Small intestine (tissue), 7 donors: ENCODE results near the gene GPA33. TPM values are rescaled to one million over a fixed set of nuclear protein-coding genes. Genes with fewer than 3 reads are reported as not detected.

Experiments used
- DNase-seq, 2 donors: peaks; one replicate each; pipeline versions ENCODE4 v3.0.0 to v3.0.0-alpha.2; 2013
- FAIRE-seq: peaks from 2 replicates; lab custom pipeline; 2012; peaks lifted over from hg19 to GRCh38; lab: Jason Lieb, UNC
- H3K27ac ChIP-seq, 3 donors: one replicate each; pipeline ENCODE4 v1.5.1; 2013; ENCODE audit warnings: low read length in 2 of 3, mild to moderate bottlenecking in 2 of 3, control low read depth in 1 of 3, inconsistent platforms in 1 of 3, low read depth in 1 of 3, moderate library complexity in 1 of 3
- H3K27me3 ChIP-seq, 3 donors: one replicate each; pipeline ENCODE4 v1.6.1; 2013; ENCODE audit warnings: low read length in 3 of 3, inconsistent platforms in 1 of 3; ENCODE audit not compliant: control insufficient read depth in 3 of 3, insufficient read depth in 3 of 3
- H3K36me3 ChIP-seq, 3 donors: one replicate each; pipeline ENCODE4 v1.6.1; 2013; ENCODE audit warnings: low read length in 3 of 3, inconsistent platforms in 1 of 3, low read depth in 1 of 3, mild to moderate bottlenecking in 1 of 3, moderate library complexity in 1 of 3; ENCODE audit not compliant: control insufficient read depth in 3 of 3, insufficient read depth in 2 of 3
- H3K4me1 ChIP-seq, 3 donors: one replicate each; pipeline ENCODE4 v1.6.1; 2013; ENCODE audit warnings: low read length in 2 of 3, inconsistent platforms in 1 of 3, low read depth in 1 of 3, mild to moderate bottlenecking in 1 of 3, moderate library complexity in 1 of 3; ENCODE audit not compliant: control insufficient read depth in 3 of 3, insufficient read depth in 2 of 3
- H3K4me3 ChIP-seq, 3 donors: one replicate each; pipeline ENCODE4 v1.5.1; 2013; ENCODE audit warnings: low read length in 3 of 3, control low read depth in 1 of 3, inconsistent platforms in 1 of 3, low read depth in 1 of 3, mild to moderate bottlenecking in 1 of 3, moderate library complexity in 1 of 3
- H3K9me3 ChIP-seq, 2 donors: one replicate each; pipeline ENCODE4 v1.6.1; 2013; ENCODE audit warnings: low read depth in 1 of 2, low read length in 1 of 2; ENCODE audit not compliant: control insufficient read depth in 2 of 2, insufficient read depth in 1 of 2
- WGBS, 3 donors: extraction: QIAGEN DNeasy Blood & Tissue Kit; methylation state at CpG; one replicate each; pipeline ENCODE4 v1.1.7; 2013; 5-methylcytosine and 5-hydroxymethylcytosine counted together
- polyA plus RNA-seq, 4 donors: library from polyadenylated mRNA; stranded (reverse) in 3 of 4; unstranded in 1 of 4; fragments of 200-250 nt in 3 of 4; fragments of 120-200 nt in 1 of 4; gene quantifications; one replicate each; pipeline versions ENCODE4 v1.2.1 to v1.2.3, GENCODE V29; 2013
- donor health status: healthy with polysubstance abuse.
- donor health status: control.
- donor health status: control.
- donor health status: Bipolar disorder and iron deficiency.
- donor health status: healthy.

The GPA33 gene
- polyA plus RNA-seq, 4 donors = 30.9 to 114 (median 92.9) TPM

DNA sequence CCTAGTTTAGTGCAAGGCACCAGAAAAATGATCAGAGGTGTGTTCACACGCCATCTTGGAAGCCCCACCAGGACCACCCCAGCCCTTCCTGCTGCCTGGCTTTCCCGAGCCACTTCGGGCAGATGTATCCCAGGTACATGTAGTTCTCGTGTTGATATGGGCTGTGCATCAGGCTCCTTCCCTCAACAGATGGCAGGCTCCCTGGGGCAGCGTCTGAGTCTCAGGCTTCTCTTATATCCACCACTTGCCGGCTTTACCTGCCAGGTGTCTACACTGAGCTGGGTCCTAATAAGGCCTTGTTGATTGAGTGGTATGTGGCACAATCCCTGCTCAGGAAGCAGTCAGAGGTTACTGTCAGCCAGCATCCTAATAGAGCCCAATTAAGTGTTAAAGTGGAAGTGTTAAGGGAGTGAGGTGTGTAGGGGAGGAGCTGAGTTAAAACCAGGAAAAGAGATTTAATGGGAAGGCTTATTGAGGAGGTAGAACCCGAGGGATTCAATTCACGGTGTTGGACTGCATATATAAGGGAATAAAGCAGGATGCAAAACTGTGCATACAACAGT is 8.5 kb downstream of the GPA33 start:
- no peak for FAIRE-seq
- peak overlapping the region; percentile 84 to 93 (median 87) for H3K27ac ChIP-seq

DNA sequence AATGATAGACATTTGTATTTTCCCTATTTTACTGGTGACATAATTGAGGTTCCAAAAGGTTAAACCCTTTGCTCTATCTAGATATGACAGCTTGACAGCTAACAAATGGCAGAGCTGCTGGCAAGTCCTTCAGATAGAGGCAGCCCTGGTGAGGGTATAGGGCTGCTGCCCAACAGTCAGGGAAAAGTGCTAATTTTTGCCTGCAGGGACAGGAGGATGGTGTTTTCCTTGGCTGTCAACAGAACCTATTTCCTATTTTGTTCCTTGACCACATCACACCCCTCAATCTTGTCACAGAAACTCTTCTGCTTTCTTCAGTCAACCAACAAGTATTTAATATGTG is 12.3 kb downstream of the GPA33 start:
- DNase-seq (no peak), FAIRE-seq (no peak)
- H3K27ac ChIP-seq = peak overlapping the region in 1 of 3 donors; percentile 77
- no peak overlapping the region for H3K4me3 ChIP-seq
- H3K9me3 ChIP-seq = no peaks in the 10 kb centered on the region
- H3K27me3 ChIP-seq = no peaks in the 10 kb centered on the region
- peaks cover 0 to 33% (median 11%) of the 10 kb centered on the region in 3 donors for H3K36me3 ChIP-seq
- peaks cover 2 to 20% (median 17%) of the 10 kb centered on the region in 3 donors for H3K4me1 ChIP-seq

More for the DNA sequence above, 8.5 kb downstream of the GPA33 start:
- Histone ChIP-seq H3K9me3 (no peaks in the 10 kb centered on the region), H3K27me3 (no peaks in the 10 kb centered on the region), H3K4me1 (peaks cover 2 to 58% (median 16%) of the 10 kb centered on the region in 3 donors), H3K4me3 (no peak overlapping the region), H3K36me3 (peaks cover 0 to 10% (median 0%) of the 10 kb centered on the region in 3 donors)
- 34 to 73% (median 53%) methylated on average over 8 of the region's 8 CpGs for WGBS, 3 donors
- DNase-seq = peak; percentile 51 to 58

DNA sequence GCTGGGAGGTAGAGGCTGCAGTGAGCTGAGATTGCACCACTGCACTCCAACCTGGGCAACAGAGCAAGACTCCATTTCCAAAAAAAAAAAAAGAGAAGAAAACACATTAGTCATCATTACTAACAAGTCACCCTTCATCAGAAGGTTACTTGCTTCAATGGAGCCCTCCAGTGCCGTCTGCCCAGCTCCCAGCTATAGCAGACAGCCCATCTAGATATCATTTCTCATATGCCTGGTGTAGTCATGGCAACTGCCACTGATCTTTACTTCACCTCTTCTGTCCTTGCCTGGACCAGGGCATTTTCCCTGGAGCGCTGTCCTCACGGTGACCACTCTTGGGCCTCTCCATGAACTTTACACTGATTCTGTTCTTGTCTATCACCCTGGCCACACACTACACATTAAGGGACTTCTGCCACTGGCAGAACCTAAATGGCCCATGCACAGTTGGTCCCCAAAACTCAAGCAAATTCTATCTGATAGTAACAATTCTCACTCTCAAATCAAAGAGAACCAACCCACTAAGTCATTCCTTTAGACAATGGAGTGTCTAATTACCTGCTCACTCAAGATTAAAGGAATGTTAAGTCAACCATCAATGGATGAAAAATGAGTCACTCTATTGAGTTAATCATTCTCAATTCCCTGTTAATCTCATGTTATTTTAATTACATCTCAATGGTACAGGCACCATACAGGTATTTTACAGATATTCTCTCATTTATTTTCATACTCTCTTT is 12.9 kb downstream of the GPA33 start:
- FAIRE-seq (peak; percentile 51), DNase-seq (peak; percentile 21 to 74)
- WGBS, 3 donors = 89 to 92% (median 90%) methylated on average over 3 of the region's 3 CpGs
- H3K27me3 ChIP-seq = no peaks in the 10 kb centered on the region
- H3K27ac ChIP-seq = peak overlapping the region in 1 of 3 donors; percentile 77
- no peak overlapping the region for H3K4me3 ChIP-seq
- H3K4me1 ChIP-seq = peaks cover 2 to 17% (median 17%) of the 10 kb centered on the region in 3 donors
- H3K36me3 ChIP-seq = peaks cover 0 to 34% (median 11%) of the 10 kb centered on the region in 3 donors
- no peaks in the 10 kb centered on the region for H3K9me3 ChIP-seq

DNA sequence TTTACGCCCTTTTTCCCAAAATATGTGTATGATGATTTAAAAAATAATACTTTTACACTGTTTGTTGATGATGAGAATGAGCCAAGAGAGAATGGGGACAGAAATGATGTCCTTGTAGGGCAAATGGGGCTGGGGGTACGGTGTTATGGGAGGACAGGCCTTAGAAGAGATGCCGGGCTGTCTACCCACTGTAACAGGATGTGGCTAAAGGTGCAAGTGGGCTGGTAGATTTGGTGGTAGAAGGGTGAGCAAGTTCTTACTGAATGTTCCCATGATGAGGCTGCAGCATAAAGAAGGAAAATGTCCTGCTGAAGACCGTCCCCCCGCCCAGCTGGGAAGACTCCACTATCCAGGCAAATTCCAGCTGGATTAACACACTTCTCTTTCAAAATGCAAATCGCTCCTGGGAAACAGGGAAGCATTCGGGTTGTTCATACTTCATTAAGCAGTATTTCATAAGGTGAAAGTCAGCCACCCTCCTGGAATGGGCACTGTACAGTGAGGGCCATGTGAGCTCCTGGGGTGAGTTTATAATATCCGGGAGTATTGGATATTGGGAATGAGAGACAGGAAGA is 14.0 kb downstream of the GPA33 start:
- FAIRE-seq (no peak), DNase-seq (no peak)
- Histone ChIP-seq H3K9me3 (no peaks in the 10 kb centered on the region), H3K27me3 (no peaks in the 10 kb centered on the region), H3K4me3 (no peak overlapping the region), H3K36me3 (peaks cover 0 to 37% (median 14%) of the 10 kb centered on the region in 3 donors), H3K4me1 (peaks cover 2 to 17% (median 7%) of the 10 kb centered on the region in 3 donors), H3K27ac (no peak overlapping the region)
- 68 to 96% (median 80%) methylated on average over 8 of the region's 8 CpGs for WGBS, 3 donors

DNA sequence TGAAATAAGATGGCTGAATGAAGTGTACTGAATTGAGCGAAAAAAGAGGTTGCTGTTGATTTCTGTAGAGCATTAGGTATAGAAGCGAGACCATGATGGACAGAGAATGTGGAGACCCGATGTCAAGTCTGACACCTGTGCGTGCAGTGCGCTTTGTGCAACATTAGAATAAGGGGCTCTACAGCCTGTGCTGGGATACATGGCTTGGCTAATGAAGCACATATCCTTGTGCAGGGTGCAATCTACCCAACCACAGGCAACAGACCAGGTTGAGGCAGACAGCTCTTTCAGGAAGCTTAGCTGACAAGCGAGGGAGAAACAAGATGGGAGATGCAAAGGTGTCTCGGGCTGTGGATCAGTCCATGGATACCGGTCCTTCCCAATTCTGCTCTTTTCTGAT is 18.9 kb downstream of the GPA33 start:
- peaks cover 0 to 42% (median 19%) of the 10 kb centered on the region in 3 donors for H3K36me3 ChIP-seq
- H3K9me3 ChIP-seq = no peaks in the 10 kb centered on the region
- no peak overlapping the region for H3K27ac ChIP-seq
- FAIRE-seq = no peak
- H3K4me3 ChIP-seq = no peak overlapping the region
- no peak for DNase-seq
- 95 to 99% (median 96%) methylated on average over 8 of the region's 8 CpGs for WGBS, 3 donors
- H3K4me1 ChIP-seq = peaks cover 0 to 4% (median 4%) of the 10 kb centered on the region in 3 donors
- H3K27me3 ChIP-seq = no peaks in the 10 kb centered on the region

DNA sequence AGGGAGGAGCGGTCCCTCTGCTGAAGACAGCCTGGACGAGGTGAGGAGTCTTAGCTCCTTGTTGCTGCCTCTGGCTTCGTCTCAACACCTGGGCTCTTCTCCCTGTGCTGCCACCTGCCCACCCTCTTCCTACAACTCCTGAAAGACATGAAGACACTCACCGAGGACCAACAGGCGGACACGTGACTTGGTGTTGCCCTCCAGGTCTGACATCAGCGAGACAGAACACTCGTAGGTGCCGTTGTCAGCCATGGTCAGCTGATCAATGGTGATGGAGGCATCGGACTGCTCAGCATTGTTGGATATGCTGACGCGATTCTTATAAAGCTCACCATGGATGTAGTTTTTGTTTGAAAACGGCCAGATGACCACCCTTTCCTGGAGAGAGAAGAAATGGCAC is 21.4 kb downstream of the GPA33 start:
- DNase-seq (no peak), FAIRE-seq (no peak)
- Histone ChIP-seq H3K9me3 (no peaks in the 10 kb centered on the region), H3K4me1 (peaks cover 0 to 4% (median 0%) of the 10 kb centered on the region in 3 donors), H3K36me3 (peaks cover 0 to 39% (median 11%) of the 10 kb centered on the region in 3 donors), H3K4me3 (no peak overlapping the region), H3K27ac (no peak overlapping the region), H3K27me3 (no peaks in the 10 kb centered on the region)
- 87 to 91% (median 90%) methylated on average over 13 of the region's 13 CpGs for WGBS, 3 donors

DNA sequence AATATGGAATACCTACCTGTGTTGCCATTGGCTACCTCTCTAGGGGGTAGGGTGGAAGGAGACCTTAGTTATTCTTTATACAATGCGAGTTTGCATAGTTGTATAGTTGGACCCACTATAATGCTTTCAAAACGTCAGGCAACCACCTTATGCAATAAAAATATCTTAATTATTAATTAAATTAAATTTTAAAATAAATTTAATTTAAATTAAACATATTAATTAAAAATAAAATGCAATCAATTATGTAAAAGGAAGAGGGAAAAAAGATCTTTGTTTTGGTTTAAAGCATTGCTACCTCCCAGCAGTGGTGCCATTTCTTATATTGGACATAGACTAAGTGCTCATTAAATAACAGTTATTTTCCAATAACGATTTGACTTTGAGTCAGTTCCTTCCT is 22.3 kb downstream of the GPA33 start:
- 75 to 82% (median 79%) methylated on average over 3 of the region's 3 CpGs for WGBS, 3 donors
- Histone ChIP-seq H3K27me3 (no peaks in the 10 kb centered on the region), H3K4me3 (no peak overlapping the region), H3K36me3 (peaks cover 0 to 41% (median 10%) of the 10 kb centered on the region in 3 donors), H3K4me1 (peaks cover 0 to 4% (median 0%) of the 10 kb centered on the region in 3 donors), H3K27ac (no peak overlapping the region), H3K9me3 (no peaks in the 10 kb centered on the region)
- DNase-seq (no peak), FAIRE-seq (no peak)

DNA sequence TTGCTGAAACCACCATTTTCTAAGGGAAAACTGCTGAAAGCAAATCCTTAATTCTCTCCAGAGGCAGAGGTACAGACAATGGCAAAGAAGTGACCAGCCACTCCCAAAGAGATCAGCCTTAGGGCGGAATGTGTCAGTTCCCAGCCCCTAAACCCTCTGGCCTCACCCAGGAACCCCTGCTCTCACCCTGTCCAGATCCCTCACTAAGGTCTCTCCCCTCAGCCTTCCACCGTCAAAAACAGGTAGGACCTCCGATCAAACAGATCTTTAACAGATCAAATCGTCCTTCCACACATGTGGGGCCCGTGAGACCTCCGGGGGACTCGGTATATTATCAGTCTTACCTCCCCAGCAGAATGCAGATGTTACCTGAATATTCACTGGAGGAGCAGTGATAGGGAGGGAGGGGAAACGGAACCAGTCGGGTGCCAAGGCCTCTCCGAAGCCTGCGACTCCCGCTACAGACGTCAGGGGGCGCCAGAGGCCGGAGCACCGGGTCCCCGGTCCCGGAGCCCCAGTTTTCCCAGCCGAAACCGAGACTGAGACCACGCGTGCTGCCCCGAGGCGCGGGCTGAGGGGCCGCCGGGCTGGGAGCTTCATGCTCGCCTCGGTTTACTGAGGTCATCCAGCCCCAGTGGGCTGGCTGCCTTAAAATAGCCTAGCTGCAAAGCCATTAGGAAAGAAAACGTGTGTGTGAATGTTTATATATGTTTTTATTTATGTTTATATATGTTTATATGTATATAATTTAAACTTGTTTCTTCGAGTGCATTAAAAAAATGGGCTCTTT is 23.6 kb downstream of the GPA33 start:
- Histone ChIP-seq H3K36me3 (peaks cover 0 to 42% (median 9%) of the 10 kb centered on the region in 3 donors), H3K9me3 (no peaks in the 10 kb centered on the region), H3K4me1 (peaks cover 0 to 4% (median 0%) of the 10 kb centered on the region in 3 donors), H3K27me3 (no peaks in the 10 kb centered on the region), H3K4me3 (peak overlapping the region in 1 of 3 donors; percentile 20), H3K27ac (peak overlapping the region in 1 of 3 donors; percentile 60)
- FAIRE-seq = no peak
- 8 to 10% (median 9%) methylated on average over 31 of the region's 31 CpGs for WGBS, 3 donors
- DNase-seq = peak; percentile 70 to 86
